ENCODE measurements around the gene CACNA2D4.

Gene CACNA2D4

DNA sequence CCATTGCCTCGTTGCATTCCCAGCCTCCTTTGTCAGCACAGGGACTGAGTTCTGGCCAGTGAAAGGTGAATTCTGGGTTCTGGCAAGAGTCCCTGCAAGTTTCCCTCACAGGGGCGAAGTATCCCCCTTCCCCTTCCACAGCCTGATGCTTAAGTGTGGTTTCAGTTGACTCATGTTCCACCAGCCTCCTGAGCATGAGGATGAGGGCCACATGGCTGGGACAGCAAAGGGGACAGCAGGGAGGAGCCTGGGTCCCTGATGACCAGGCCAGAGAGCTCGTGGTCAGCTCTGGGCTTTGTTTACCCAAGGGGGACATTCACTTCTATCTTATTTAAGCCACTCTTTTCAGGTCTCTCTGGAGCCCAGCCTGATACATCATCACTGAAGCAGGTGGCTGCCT lies 36.5 kb downstream of the CACNA2D4 start:
- no peak overlapping the region for H3K4me3 ChIP-seq (ENCODE audit: control insufficient read depth, low read depth, low read length)
- TF ChIP-seq, protein P1, sequence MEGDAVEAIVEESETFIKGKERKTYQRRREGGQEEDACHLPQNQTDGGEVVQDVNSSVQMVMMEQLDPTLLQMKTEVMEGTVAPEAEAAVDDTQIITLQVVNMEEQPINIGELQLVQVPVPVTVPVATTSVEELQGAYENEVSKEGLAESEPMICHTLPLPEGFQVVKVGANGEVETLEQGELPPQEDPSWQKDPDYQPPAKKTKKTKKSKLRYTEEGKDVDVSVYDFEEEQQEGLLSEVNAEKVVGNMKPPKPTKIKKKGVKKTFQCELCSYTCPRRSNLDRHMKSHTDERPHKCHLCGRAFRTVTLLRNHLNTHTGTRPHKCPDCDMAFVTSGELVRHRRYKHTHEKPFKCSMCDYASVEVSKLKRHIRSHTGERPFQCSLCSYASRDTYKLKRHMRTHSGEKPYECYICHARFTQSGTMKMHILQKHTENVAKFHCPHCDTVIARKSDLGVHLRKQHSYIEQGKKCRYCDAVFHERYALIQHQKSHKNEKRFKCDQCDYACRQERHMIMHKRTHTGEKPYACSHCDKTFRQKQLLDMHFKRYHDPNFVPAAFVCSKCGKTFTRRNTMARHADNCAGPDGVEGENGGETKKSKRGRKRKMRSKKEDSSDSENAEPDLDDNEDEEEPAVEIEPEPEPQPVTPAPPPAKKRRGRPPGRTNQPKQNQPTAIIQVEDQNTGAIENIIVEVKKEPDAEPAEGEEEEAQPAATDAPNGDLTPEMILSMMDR (conservative IDR thresholded peaks at IDR 0.05; ENCODE audit: control insufficient read depth, insufficient read depth, low read depth, low read length), result no peak
- DNase-seq (ENCODE audit: low read depth), result no peak

DNA sequence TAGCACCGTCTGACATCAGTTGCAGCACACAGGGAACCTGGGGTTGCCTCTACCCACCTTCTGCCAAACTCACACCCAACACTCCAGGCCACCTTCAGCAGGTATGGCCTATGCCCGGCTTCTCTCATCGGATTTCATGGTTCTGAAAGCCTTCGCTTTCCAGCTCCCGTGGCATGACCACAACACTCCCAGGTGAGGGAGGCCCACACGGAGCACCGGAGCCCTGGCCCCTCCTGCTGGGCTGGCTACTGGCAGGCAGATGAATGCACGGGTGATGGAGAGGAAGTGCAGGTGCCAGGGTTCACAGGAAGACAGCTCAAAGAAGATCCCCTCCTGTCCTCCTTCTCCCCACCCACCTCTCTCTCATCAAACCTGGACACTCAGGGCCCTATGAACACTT lies 37.2 kb downstream of the CACNA2D4 start:
- H3K4me3 ChIP-seq (ENCODE audit: control insufficient read depth, low read depth, low read length), result no peak overlapping the region
- DNase-seq (ENCODE audit: low read depth), result no peak
- TF ChIP-seq, protein P1 (conservative IDR thresholded peaks at IDR 0.05; ENCODE audit: control insufficient read depth, insufficient read depth, low read depth, low read length), result no peak

DNA sequence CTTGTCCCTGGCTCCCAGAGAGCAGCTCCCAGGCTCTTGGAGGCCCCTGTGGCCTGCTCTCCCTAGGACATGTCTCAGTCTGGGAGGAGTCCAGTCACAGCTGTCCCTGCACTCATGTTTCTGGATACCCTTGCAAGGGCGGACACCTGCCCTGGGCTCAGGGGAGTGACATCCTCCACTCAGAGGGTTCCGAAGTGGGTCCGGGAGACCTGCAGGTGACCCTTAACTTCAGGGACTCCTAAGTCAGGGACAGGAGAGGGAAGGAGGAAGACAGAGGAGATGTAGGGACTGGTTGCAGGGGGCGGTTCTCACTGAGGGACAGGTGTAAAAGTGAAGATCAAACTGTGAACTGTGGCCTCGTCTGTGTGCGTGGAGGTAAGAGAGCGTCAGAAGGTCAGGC lies 37.6 kb downstream of the CACNA2D4 start:
- DNase-seq (ENCODE audit: low read depth), result no peak
- no peak overlapping the region for H3K4me3 ChIP-seq (ENCODE audit: control insufficient read depth, low read depth, low read length)
- TF ChIP-seq, protein P1 (conservative IDR thresholded peaks at IDR 0.05; ENCODE audit: control insufficient read depth, insufficient read depth, low read depth, low read length), result no peak

DNA sequence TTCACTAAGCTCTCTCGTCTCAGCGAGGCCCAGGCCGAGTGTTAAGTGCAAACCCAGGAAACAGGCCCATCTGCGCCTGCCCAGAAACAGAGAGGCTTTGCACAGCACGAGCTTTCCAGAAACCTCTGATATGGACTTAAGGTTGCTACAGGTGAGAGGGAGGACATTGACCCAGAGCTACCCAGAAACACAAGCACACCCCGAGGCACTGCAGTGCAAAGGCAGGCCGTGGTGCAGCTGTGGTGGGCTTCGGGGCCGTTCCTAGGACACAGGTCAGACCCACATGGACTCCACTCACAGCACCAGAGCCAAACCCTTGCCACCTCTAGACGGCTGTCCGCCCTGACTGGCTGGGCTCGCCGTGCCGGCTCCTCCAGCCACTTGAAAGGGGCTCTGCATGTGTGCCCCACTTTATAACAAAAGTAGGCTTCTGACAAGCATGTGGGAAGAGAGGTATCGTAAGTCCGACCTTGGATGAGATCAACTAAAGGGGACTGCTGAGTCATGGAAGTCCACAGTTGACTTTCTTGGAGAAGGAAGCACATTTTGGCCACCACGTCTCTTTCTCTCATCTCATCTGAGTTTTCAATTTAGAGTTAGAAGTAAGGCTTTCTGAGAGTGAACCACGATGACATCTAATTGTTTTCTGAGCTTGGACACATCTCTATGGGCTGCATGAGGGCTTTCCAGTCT lies 38.2 kb downstream of the CACNA2D4 start:
- no peak overlapping the region for H3K4me3 ChIP-seq (ENCODE audit: control insufficient read depth, low read depth, low read length)
- no peak for DNase-seq (ENCODE audit: low read depth)
- TF ChIP-seq, protein P1 (conservative IDR thresholded peaks at IDR 0.05; ENCODE audit: control insufficient read depth, insufficient read depth, low read depth, low read length), result no peak

DNA sequence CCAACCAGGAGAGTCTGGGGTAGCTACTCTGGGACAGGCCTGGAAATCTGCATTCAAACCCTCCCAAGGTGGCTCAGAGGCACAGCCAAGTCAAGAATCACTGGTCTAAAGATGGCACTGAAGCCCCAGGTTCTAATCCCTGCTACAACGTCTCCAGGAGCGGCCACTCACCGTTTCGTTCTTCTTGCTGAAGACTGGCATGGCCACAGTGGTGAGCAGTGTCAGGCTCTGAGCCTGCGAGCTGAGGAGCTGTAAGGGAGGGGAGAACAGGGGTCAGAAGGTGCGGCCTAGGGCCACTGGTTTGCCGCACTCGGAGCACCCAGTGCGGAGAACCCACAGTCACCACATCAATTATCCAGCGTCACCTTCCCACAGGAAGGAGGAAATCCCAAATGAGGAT lies 38.8 kb downstream of the CACNA2D4 start:
- no peak for DNase-seq (ENCODE audit: low read depth)
- TF ChIP-seq, protein P1 (conservative IDR thresholded peaks at IDR 0.05; ENCODE audit: control insufficient read depth, insufficient read depth, low read depth, low read length), result no peak
- H3K4me3 ChIP-seq (ENCODE audit: control insufficient read depth, low read depth, low read length), result no peak overlapping the region

DNA sequence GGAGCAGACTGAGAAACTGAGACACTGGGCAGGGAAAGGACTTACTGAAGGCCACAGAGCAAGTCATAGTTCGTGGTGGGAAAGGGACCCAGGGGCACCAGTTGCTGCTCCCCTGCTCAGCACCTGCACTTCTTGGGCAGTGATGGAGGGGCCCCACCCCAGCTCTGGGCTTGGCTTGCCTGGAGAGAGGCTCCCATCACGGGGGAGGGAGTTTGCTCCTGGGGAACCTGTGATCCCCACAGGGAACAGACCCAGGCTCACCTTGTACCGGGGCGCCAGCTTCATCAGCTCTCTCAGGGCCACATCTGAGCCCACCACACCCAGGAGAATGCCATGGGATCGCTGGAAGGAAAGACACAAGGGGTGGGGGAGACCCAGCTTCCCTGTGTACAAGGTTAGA lies 39.8 kb downstream of the CACNA2D4 start:
- DNase-seq (ENCODE audit: low read depth), result no peak
- no peak overlapping the region for H3K4me3 ChIP-seq (ENCODE audit: control insufficient read depth, low read depth, low read length)
- TF ChIP-seq, protein P1 (conservative IDR thresholded peaks at IDR 0.05; ENCODE audit: control insufficient read depth, insufficient read depth, low read depth, low read length), result no peak

DNA sequence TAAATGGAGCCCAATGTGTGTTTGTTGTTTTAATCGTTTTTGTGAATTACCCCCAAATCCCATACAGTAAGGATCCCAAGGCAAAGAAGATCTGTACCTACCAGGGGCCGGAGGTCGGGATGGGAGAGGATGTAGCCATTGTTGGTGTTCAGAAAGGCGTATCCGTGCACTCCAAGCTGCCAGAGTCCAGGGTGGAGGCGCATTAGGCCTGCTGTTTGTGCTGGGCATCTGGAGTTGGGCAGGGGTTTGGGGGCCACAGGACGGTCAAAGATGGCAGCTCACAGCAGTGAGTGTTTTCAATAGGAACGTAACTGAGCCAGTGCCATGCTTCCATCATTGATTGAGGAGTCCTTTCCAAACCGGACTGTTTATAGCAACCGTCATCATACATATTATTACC lies 40.2 kb downstream of the CACNA2D4 start:
- DNase-seq (ENCODE audit: low read depth), result no peak
- no peak overlapping the region for H3K4me3 ChIP-seq (ENCODE audit: control insufficient read depth, low read depth, low read length)
- TF ChIP-seq, protein P1 (conservative IDR thresholded peaks at IDR 0.05; ENCODE audit: control insufficient read depth, insufficient read depth, low read depth, low read length), result no peak
